ENCODE measurements around the gene TLK1.

DNA sequence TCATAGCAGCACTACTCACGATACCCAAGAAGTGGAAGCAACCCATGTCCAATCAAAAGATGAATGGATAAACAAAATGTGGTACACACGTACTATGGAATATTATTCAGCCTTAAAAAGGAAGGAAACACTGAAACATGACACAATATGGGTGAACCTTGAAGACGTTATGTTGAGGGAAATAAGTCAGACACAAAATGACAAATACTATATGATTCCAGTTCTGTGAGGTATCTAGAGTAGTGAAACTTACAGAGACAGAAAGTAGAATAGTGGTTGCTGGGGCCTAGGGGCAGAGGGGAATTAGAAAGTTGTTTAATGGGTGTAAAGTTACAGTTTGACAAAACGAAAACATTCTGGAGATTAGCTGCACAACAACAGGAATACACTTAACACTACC, 24.7 kb downstream of the TLK1 start:
- TF ChIP-seq, protein P1, sequence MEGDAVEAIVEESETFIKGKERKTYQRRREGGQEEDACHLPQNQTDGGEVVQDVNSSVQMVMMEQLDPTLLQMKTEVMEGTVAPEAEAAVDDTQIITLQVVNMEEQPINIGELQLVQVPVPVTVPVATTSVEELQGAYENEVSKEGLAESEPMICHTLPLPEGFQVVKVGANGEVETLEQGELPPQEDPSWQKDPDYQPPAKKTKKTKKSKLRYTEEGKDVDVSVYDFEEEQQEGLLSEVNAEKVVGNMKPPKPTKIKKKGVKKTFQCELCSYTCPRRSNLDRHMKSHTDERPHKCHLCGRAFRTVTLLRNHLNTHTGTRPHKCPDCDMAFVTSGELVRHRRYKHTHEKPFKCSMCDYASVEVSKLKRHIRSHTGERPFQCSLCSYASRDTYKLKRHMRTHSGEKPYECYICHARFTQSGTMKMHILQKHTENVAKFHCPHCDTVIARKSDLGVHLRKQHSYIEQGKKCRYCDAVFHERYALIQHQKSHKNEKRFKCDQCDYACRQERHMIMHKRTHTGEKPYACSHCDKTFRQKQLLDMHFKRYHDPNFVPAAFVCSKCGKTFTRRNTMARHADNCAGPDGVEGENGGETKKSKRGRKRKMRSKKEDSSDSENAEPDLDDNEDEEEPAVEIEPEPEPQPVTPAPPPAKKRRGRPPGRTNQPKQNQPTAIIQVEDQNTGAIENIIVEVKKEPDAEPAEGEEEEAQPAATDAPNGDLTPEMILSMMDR (IDR thresholded peaks at IDR 0.05): no peak
- TF ChIP-seq POLR2A (IDR thresholded peaks at IDR 0.05): no peak

All from sigmoid colon (tissue), 3 donors.